GM15510 (cell line): ENCODE measurements around the gene STARD7.

ENCODE experiments used
- POLR2A ChIP-seq: IDR thresholded peaks from 3 replicates; pipeline ENCODE4 v1.6.1; 2011; ENCODE audit warnings: borderline replicate concordance; ENCODE audit not compliant: insufficient read length; ENCODE audit errors: extremely low read depth

Gene STARD7

DNA sequence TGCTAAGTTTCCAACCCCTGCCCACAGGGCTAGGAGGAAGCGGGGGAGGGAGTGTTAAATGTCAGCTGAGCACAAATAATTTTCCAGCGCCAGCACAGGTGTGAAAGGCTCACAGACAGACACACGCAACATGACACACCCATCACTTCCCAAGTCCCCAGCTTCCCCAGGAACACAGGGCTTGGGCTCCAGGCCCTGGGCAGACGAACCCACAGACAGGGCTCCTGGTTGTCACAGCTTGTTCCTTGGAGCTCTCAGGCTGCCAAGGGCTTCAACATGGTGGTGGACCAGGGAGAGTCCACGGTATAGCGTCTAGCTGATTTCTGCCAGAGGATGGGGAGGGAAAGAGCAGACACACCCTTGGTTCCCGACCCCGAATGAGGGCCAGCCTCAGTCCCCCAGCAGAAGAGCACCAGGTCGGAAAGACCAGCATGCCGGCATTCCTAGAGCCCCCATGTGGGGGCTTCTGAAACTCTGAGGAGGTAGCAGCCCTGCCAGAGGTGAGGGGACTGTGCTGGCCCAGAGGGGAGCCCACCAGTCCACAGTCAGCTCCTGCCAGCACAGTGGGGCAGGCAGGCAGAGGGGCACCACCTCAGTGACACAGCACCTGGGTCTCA, 65.3 kb downstream of the STARD7 start:
- TF ChIP-seq POLR2A, result peak; percentile 21

DNA sequence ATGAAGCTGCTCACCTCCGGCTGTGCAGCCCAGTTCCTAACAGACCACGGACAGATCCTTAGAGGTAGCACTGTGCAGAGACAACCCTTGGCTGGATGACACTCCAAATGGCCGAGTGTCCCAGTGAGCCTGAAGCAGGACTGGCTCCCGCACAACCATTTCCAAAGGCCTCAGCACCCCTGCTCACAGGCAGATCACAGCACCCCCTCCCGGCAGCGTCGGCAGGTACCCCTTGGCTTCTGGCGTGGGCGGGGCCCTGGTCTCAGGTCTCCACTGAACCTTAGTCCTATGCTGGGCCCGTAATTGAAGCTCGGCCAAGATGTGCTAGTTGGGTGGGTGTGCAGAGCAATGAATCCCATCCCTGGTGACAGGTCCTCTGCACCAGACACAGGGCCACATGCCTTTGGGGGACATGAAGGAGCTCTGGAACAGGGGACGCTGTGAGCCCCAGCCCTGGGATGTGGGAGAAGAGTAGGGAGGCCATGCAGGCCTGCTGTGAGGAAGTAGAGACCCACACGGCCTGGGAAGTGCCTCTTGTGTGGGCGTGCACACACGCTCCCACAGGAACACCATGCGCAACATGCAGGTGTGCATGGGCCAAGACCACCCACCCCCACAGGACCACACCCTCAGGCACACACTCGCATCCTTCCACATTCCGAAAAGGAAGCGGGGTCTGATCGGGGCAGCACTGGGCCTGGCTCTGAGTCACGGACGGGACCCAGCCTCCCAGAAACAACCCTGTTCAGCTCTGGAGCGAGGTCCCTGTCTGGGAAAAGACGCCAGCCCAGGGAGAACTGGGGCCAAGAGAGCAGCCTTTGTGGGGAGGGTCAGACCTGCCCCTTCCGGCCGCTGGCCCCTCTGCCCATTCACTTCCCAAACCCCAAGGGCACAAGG, 66.2 kb downstream of the STARD7 start:
- peak; percentile 79 for TF ChIP-seq POLR2A

DNA sequence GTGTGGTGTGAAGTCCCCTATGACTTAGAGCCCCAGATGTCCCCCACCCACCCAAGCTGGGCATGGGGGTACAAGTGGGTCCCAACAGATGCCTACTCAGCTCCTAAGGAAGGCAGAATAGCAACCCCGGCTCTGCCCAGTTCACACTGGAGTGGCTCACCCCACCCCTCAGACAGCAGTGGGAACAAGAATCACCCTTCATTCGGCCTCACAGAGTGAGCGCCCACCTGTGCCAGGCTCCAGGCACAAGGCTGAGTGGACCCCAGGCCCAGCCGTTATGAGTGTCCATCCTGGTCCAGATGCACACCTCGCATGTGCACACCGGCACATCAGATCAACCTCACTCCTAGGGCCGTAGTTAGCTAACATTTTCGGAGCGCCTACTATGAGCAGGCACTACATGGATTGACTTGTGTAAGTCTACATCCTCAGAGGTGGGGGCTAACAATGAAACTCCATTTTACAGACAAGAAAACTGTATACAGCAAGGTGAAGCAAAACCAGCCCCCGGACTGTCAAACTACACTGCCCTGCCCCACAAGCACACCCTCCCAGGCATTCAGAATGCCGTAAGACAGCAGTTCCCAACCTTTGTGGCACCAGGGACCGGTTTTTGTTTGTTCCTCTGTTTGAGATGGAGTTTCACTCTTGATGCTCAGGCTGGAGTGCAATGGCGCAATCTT, 67.5 kb downstream of the STARD7 start:
- peak; percentile 39 for TF ChIP-seq POLR2A

DNA sequence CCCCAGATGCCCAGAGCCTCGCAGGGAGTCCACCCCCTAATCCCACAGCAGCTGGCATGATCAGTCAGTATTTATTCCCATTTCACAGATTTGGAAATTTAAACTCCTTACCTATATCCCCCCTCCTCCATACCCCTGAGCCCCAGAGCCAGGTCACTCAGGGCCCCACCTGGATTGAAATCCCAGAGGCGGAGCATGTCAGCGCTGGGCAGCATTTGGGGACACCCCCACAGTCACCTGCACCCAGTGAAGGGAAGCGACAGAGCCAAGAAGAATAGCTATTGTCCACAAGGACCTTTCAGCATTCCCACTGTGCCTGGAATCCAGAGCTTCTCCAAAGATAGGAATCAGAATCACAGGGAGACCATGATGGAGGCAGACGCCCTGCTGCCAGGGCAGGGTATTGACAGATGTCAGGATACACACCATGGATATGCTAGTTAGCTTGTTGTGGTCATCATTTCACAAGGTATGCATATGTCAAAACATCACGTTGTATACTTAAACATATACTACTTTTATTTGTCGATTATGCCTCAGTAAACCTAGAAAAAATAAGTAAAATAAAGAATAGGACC, 69.4 kb downstream of the STARD7 start:
- no peak for TF ChIP-seq POLR2A

DNA sequence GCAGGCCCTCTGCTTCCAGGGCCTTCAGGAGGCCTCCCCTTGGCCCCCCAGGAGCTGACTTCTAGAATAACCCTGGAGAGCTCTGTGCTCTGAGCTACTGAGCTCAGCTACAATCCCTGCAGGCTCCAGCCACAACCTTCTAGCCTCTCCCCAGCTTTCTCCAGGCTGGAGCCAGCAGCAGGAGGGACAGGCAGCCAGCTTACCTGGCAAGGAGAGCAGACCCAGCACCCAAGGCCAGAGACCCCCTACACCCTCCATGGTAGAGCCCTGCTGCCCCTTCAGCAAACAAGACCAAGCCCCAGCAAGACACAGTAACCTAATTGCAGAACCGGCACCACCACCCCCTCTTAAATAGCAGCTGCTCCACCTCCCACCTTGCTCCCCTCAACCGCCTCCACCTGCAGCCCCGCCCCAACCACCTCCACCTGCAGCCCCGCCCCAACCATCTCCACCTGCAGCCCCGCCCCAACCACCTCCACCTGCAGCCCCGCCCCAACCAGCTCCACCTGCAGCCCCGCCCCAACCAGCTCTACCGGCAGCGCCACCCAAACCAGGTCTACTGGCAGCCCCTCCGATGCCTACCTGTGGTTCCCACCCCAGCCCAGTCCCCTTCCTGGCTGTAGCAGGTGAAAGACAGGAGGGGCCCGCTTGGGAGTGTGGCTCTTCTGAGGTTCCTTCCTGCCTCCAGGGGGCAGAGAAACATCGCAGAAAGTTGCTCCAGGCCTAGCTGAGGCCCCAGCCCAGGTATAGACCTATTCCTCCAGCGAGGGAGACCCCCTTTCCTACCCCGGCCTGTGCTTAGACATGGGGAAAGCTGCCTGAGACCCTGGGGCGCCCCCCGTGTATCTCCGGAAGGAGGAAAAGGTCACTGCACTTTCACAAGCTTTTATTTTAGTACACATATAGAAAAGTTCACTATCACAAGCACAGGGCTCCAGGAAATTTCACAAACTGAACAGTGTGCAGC, 70.2 kb downstream of the STARD7 start, which contains the start of gene ASTL:
Gene ASTL, minus strand, starts transcription at position 324 of the 967 bp plus-strand sequence. Its CDS starts 66 bp downstream, at position 258.
- no peak for TF ChIP-seq POLR2A

DNA sequence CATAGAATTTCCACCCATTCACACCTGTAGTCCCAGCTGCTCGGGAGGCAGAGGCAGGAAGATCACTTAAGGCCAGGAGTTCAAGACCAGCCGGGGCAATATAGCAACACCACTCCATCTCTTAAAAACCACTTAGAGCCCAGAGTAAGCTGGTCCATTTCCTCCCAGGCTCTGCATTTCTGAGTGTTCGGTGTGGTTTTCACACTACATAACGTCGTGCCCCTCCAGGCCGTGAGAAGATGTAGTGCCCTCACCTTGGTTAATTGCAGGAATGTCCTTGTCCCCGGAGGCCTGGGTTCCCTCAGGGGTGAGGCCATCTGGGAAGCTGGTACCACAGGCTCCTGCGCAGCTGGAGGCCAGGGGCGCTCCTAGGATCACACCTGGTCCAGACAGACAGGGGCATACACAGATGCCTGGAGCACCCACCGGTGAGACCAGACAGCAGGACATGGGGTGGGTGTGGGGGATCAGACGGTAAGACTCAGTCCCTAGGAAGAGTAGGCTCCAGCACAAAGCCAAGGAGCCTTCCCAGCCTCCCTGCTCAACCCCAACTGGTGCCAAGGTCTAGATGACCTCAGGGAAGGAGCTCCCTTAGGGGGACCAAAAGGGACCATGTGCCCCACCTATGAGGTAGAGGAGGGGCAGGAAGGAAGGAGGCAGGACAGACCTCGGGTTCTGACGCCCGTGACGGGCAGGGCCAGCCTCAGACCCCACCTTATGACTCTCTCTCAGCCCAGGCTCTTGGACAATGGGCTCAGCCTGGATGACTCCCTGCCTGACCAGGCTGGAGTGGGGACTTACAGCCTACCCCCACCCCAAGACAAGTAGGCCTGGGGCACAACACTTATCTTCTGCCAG, 71.1 kb downstream of the STARD7 start:
- TF ChIP-seq POLR2A, result no peak

DNA sequence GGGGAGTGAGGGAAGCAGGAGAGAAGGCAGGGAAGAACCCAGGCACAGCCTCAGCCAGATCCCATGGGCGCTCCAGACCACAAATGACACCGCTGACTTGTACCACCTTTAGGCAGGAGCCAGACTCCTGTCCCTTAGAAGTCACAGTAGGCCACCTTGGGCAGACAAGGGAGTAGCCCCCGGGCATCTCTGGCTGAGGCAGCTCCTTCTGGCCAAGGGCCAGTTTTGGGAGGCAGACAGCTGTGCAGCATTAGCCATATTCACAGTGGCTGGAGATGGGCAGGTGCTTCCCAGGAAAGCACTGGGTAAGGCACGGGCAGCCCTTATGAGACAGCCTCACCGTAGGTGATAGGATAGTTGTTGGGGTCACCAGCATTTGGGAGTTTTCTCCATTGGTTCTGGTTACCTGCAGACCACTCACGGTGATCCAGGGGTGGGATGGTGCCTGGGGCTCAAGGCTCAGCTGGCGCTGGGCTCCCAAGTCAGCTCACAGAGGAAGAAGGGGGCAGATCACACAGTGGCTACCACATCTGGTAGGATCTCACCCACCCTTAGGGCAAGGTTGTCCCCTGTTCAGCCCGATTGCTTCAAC, 72.4 kb downstream of the STARD7 start:
- TF ChIP-seq POLR2A, result no peak

DNA sequence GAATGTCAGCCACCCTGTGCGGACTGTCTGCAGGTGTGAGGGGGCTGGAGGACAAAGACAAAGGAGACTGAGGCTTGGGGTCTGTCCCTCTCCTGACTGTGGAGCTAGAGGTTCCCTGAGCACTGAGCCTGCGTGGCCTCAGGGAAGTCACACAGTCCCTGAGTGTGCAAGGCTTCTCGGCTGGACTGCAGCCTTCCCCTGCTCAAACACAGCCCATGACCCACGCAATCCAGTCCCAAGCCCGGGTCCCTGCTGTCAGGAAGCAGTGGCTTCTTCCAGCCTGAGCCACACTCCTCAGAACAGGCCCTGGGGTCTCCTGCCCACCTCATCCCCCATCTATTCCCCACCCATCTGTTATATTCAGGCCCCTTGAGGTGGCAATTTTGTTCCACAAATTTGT, 73.0 kb downstream of the STARD7 start:
- no peak for TF ChIP-seq POLR2A

DNA sequence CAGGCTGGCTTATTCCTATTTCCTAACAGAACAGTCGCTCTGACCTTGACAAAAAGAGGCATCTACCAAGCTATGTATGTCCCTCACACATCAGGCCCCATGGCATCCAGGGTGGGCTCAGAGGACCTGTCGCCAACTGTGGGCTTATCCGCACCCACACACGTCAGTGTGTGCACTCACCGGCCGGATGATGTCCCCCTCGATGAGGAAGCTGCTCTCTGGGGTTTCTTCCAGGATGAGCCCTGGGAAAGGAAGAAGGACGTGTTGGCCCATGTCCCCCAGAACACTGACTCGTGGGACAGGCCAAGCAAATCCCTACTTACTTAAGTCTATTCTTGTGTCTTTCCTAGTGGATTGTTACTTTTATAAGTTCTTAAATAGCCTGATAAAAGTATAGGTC, 73.5 kb downstream of the STARD7 start:
- TF ChIP-seq POLR2A, result no peak
